Fibroblast of lung (primary cell): ENCODE results near the gene C3orf20. TPM values are rescaled to one million over a fixed set of nuclear protein-coding genes. Genes with fewer than 3 reads are reported as not detected.

ENCODE experiments used
- DNase-seq, 2 donors: peaks; one replicate each; pipeline versions ENCODE4 v3.0.0 to v3.0.0-alpha.2; 2010; ENCODE audit warnings: low read depth in 2 of 2
- H2AFZ ChIP-seq: 2 replicates; pipeline ENCODE4 v1.5.1; 2012; ENCODE audit warnings: low read length, control low read depth, inconsistent platforms
- H3K27ac ChIP-seq: 2 replicates; pipeline ENCODE4 v1.5.1; 2011; ENCODE audit warnings: low read length, control low read depth; ENCODE audit not compliant: insufficient read depth
- H3K27me3 ChIP-seq: 2 replicates; pipeline ENCODE4 v1.5.1; 2011; ENCODE audit warnings: mild to moderate bottlenecking, low read length; ENCODE audit not compliant: control insufficient read depth, insufficient read depth
- H3K36me3 ChIP-seq: 2 replicates; pipeline ENCODE4 v1.5.1; 2011; ENCODE audit warnings: low read length; ENCODE audit not compliant: control insufficient read depth, insufficient read depth
- H3K4me1 ChIP-seq: 2 replicates; pipeline ENCODE4 v1.5.1; 2011; ENCODE audit warnings: low read length; ENCODE audit not compliant: control insufficient read depth, insufficient read depth; ENCODE audit errors: extremely low read depth
- H3K4me2 ChIP-seq: 2 replicates; pipeline ENCODE4 v1.5.1; 2011; ENCODE audit warnings: low read length, control low read depth; ENCODE audit not compliant: insufficient read depth; ENCODE audit errors: extremely low read depth
- H3K4me3 ChIP-seq, 4 experiments: fragments of 200-600 bp in 1 of 4; sonication (generic) in 1 of 4; replicated peaks in 1 of 4; 2 replicates each; pipeline ENCODE4 v1.5.1; 2011 to 2016; ENCODE audit warnings: low read length in 4 of 4, low read depth in 3 of 4, mild to moderate bottlenecking in 3 of 4, control low read depth in 2 of 4, inconsistent platforms in 1 of 4, mixed read lengths in 1 of 4; ENCODE audit not compliant: insufficient read depth in 1 of 4; ENCODE audit errors: control extremely low read depth in 1 of 4
- H3K79me2 ChIP-seq: 2 replicates; pipeline ENCODE4 v1.5.1; 2012; ENCODE audit warnings: mild to moderate bottlenecking, low read length, inconsistent platforms; ENCODE audit not compliant: control insufficient read depth, insufficient read depth
- H3K9ac ChIP-seq: 2 replicates; pipeline ENCODE4 v1.5.1; 2011; ENCODE audit warnings: mild to moderate bottlenecking, low read length, control low read depth; ENCODE audit not compliant: insufficient read depth
- H3K9me3 ChIP-seq: 2 replicates; pipeline ENCODE4 v1.5.1; 2012; ENCODE audit warnings: low read depth, low read length; ENCODE audit not compliant: control insufficient read depth, insufficient read depth
- H4K20me1 ChIP-seq: 2 replicates; pipeline ENCODE4 v1.5.1; 2011; ENCODE audit warnings: low read length; ENCODE audit not compliant: control insufficient read depth, insufficient read depth; ENCODE audit errors: extremely low read depth
- EZH2 ChIP-seq: IDR thresholded peaks from 2 replicates; pipeline ENCODE4 v1.5.1; 2012; ENCODE audit warnings: low read length, control low read depth, mild to moderate bottlenecking; ENCODE audit errors: missing control alignments
- polyA plus RNA-seq, 2 donors: library from polyadenylated mRNA; depleted of rRNA in 1 of 2; stranded (reverse) in 1 of 2; unstranded in 1 of 2; fragments of >200 nt; gene quantifications; 2 replicates each; pipeline ENCODE4 v1.2.1, GENCODE V29; 2011 to 2012; ENCODE audit warnings: missing spikeins in 1 of 2
- total RNA-seq: library from RNA; depleted of rRNA; stranded (reverse); fragments of >200 nt; gene quantifications from 2 replicates; pipeline ENCODE4 v1.2.1, GENCODE V29; 2014
- TF ChIP-seq, protein P1 (sequence below), 2 donors: IDR thresholded peaks in 1 of 2; conservative IDR thresholded peaks in 1 of 2; 1 replicate in 1 of 2; 2 replicates in 1 of 2; pipeline ENCODE4 v1.5.1; 2011 to 2012; ENCODE audit warnings: low read length in 2 of 2, control low read depth in 1 of 2, inconsistent platforms in 1 of 2, low read depth in 1 of 2, mild to moderate bottlenecking in 1 of 2

The C3orf20 gene
- total and polyA plus RNA-seq, 2 donors (not counting 1 experiment from before 2014, with no cell fraction given), result not detected

DNA sequence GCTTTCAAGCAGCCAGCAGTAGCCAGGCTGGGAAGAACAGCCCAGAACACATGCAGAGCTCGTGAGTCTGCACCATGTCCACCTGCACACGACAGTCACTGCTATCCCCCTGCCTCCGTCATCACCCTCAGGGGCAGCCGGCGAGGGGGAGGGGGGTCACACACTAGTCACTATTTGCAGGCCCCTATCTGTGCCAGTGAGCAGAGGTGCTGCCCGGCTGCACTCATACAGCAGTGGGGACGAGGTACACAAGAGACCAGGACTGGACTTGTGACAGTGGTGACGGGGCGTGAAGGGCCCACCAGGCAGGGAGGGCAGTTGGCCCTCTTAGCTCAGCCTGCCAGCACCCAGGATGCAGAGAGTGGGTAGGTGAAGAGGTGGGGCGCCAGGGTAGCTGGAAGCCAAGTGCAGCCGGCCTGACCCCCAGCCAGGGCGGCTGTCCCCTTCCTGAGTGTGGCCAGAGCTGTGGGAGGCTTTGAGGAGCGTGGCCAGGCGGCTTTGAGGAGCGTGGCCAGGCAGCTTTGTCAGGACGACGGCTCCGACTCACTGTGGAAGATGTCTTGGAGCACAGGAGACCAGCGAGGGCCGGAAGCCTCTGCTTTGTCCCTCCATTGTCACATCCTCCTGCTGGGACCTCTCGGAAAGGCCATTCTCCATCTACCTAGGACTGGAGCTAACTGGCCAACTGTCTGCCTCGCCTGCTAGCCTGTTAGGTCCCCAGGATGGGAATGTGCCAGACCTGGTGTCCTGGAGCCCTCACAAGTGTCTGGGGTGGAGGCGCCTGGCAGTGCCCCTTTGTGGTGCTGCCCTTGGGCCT lies 91.7 kb downstream of the C3orf20 start:
- H4K20me1 ChIP-seq, result no peaks in the 10 kb centered on the region
- no peak overlapping the region for H2AFZ ChIP-seq
- no peak for DNase-seq
- H3K27me3 ChIP-seq, result no peaks in the 10 kb centered on the region
- TF ChIP-seq EZH2, result no peak
- TF ChIP-seq, protein P1, sequence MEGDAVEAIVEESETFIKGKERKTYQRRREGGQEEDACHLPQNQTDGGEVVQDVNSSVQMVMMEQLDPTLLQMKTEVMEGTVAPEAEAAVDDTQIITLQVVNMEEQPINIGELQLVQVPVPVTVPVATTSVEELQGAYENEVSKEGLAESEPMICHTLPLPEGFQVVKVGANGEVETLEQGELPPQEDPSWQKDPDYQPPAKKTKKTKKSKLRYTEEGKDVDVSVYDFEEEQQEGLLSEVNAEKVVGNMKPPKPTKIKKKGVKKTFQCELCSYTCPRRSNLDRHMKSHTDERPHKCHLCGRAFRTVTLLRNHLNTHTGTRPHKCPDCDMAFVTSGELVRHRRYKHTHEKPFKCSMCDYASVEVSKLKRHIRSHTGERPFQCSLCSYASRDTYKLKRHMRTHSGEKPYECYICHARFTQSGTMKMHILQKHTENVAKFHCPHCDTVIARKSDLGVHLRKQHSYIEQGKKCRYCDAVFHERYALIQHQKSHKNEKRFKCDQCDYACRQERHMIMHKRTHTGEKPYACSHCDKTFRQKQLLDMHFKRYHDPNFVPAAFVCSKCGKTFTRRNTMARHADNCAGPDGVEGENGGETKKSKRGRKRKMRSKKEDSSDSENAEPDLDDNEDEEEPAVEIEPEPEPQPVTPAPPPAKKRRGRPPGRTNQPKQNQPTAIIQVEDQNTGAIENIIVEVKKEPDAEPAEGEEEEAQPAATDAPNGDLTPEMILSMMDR (conservative IDR thresholded peaks at IDR 0.05 in 1 of 2, IDR thresholded peaks at IDR 0.05 in 1 of 2; ENCODE audit: low read depth in 1 of 2, low read length in 2 of 2), result no peak
- H3K27ac ChIP-seq, result no peak overlapping the region
- no peak overlapping the region for H3K4me2 ChIP-seq
- no peak overlapping the region for H3K9ac ChIP-seq
- no peak overlapping the region for H3K4me3 ChIP-seq
- H3K9me3 ChIP-seq, result no peaks in the 10 kb centered on the region
- no peaks in the 10 kb centered on the region for H3K79me2 ChIP-seq
- H3K36me3 ChIP-seq, result no peaks in the 10 kb centered on the region
- no peaks in the 10 kb centered on the region for H3K4me1 ChIP-seq

DNA sequence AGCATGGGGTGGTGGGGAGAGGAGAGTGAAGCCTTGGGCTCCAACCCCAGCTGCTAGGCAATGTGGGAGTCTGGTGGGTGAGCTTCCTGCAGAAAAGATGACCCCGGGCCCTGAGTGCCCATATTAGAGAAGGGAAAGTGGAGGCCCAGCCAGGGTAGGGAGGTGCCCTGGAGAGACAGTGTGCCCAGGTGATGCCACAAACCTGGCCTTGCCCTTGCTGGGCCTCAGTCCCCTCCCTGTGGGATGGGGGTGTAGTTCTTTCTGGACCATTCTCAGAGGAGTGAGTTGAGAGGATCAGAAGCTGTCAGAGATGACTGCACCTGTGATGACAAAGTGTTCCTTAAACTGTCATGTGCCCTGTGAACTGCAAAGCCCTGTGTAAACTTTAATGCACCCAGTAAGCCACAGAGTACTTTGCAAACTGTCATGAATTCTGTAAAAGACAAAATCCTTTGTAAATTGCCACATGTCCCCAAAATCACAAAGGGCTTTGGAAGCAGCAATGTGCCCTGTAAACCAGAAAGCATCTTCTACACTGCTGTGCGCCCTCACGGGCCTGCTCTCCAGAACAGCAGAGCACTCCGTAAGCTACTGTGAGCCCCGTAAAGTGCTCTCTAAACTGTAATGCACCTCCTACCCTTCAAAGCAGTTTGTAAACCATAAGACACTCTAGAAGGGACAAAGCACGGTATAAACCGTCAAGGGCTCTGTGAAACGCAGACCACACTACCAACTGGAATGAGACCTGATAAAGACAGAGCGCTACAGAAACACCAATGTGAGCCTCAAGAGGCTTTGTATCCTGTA lies 92.5 kb downstream of the C3orf20 start:
- Histone ChIP-seq H3K79me2 (no peaks in the 10 kb centered on the region), H3K27ac (no peak overlapping the region), H4K20me1 (no peaks in the 10 kb centered on the region)

More for the DNA sequence above, 92.5 kb downstream of the C3orf20 start:
- Histone ChIP-seq H3K36me3 (no peaks in the 10 kb centered on the region), H3K27me3 (no peaks in the 10 kb centered on the region), H3K4me3 (no peak overlapping the region), H3K9me3 (no peaks in the 10 kb centered on the region), H3K4me2 (no peak overlapping the region), H3K9ac (no peak overlapping the region), H2AFZ (no peak overlapping the region), H3K4me1 (no peaks in the 10 kb centered on the region)
- TF ChIP-seq, protein P1 (conservative IDR thresholded peaks at IDR 0.05 in 1 of 2, IDR thresholded peaks at IDR 0.05 in 1 of 2; ENCODE audit: low read depth in 1 of 2, low read length in 2 of 2), result no peak
- no peak for TF ChIP-seq EZH2
- no peak for DNase-seq
